Activated naive CD4-positive, alpha-beta T cell treated with anti-CD3 and anti-CD28 coated beads, Interleukin-2, amount 50 U/mL, for 16 hours (primary cell): Measurements from ENCODE around the gene FAM221B.

Experiments used
- DNase-seq: peaks from one replicate; pipeline ENCODE4 v3.0.0-alpha.2; 2020

FAM221B gene

GRCh38 chr9:35790025-35790384 lies 38.5 kb downstream of the FAM221B start:
- DNase-seq: no peak

- DNase-seq: no peak
Measured at GRCh38 chr9:35789541-35789940, 39.0 kb downstream of the FAM221B start.

GRCh38 chr9:35783418-35783817 lies 45.1 kb downstream of the FAM221B start:
- no peak for DNase-seq

- DNase-seq: no peak
Measured at GRCh38 chr9:35781066-35781465, 47.5 kb downstream of the FAM221B start.

GRCh38 chr9:35778496-35778895 lies 50.0 kb downstream of the FAM221B start:
- DNase-seq: no peak

- no peak for DNase-seq
Measured at GRCh38 chr9:35776018-35776417, 52.5 kb downstream of the FAM221B start.

- DNase-seq: no peak
Measured at GRCh38 chr9:35774907-35775635, 53.5 kb downstream of the FAM221B start.

- DNase-seq: no peak
Measured at GRCh38 chr9:35771943-35772342, 56.6 kb downstream of the FAM221B start.

- DNase-seq: no peak
Measured at GRCh38 chr9:35771534-35771933, 57.0 kb downstream of the FAM221B start.

- no peak for DNase-seq
Measured at GRCh38 chr9:35771075-35771433, 57.5 kb downstream of the FAM221B start.

GRCh38 chr9:35769763-35770162 lies 58.8 kb downstream of the FAM221B start:
- no peak for DNase-seq

- no peak for DNase-seq
Measured at GRCh38 chr9:35767458-35767857, 61.1 kb downstream of the FAM221B start.

GRCh38 chr9:35766997-35767396 lies 61.5 kb downstream of the FAM221B start:
- no peak for DNase-seq
